ENCODE results near the gene MAPK6.

MAPK6 gene

DNA sequence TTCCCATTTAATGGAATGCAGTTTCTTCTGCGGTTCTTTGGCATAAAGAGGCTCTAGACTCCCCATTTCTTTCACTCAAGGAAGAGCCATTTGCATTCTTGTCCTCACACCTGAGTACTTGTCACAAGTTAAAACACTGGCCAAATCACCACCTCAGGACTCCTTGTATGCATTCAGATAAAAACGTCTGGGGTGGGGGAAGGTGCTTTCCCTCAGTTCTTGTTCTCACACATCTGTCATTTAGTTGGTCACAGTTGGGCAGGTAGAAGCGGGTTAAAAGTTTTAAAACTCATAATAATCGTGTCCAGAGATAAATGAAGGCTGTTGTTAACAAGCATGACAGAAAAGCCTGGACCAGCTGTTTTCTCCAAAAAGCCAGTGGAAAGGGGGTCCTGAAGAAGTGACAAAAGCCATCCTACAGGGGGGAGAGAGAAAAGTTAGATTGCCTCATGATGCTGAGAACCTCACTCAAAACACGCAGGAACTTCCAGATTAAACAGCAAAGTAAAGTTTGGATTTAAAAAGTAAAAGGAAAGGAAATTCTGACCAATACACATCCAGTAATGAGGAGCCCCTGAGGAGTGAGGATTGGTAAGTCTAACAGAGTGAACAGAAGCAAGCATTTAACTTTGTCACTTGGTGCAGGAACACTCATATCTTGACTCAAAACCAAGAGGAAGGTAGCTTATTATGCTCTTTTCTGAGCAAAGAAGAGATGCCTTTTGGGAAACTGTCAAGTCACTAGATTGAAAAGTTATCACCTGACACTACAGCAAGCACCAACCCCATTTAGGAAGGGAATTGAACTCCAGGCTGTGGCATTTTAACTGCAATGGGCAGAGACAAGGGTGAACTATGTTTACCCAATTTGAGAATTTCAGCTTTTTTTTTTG lies 90.8 kb downstream of the MAPK6 start:
- DNase-seq, result no peak

- no peak for DNase-seq
Observed at GRCh38 chr15:52111517-52112202, 92.6 kb downstream of the MAPK6 start.

DNA sequence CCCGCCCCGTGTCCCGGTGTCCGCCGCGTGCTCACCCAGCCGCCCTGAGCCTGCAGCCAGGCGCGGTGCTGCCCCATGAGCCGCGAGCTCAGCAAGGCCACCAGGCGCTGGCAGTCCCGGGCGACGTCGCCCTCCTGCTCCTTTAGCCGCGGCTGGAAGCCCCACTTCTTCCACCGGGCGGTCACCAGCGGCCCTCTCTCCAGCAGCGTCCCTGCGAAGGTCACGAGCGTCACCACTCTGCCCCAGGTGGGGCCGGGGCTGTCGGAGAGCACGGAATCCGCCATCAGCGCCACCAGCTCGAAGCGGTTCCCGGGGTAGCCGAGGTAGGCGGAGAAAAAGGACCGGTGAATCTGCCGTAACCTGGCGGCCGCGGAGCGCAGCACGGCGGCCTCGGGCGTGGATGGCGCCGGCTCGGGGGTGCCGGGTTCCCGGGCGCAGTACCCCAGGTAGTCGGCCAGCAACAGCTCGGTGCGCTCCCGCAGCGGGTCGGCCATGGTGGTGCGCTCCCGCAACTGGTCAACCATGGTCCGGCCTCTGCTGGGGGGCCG lies 93.3 kb downstream of the MAPK6 start:
- peak; percentile 52 for DNase-seq

- DNase-seq, result no peak
Observed at GRCh38 chr15:52113235-52113634, 94.2 kb downstream of the MAPK6 start.

DNA sequence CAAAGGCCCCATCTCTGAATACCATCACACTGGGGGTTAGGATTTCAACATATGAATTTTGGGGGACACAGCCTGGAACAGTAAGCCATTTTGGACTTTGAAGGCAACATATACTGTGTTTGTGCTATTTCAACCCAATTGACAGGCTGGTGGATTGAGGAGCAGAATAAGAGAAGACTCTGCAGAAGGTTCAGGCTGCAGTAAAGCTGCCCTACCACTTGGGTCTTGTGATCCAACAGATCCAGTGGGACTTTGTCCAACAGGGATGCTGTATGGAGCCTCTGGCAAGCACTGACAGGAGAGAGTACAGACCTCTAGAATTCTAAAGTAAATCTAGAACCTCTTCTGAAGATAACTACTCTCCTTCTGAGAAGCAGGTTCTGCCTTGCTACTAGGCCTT lies 94.7 kb downstream of the MAPK6 start:
- no peak for DNase-seq

DNA sequence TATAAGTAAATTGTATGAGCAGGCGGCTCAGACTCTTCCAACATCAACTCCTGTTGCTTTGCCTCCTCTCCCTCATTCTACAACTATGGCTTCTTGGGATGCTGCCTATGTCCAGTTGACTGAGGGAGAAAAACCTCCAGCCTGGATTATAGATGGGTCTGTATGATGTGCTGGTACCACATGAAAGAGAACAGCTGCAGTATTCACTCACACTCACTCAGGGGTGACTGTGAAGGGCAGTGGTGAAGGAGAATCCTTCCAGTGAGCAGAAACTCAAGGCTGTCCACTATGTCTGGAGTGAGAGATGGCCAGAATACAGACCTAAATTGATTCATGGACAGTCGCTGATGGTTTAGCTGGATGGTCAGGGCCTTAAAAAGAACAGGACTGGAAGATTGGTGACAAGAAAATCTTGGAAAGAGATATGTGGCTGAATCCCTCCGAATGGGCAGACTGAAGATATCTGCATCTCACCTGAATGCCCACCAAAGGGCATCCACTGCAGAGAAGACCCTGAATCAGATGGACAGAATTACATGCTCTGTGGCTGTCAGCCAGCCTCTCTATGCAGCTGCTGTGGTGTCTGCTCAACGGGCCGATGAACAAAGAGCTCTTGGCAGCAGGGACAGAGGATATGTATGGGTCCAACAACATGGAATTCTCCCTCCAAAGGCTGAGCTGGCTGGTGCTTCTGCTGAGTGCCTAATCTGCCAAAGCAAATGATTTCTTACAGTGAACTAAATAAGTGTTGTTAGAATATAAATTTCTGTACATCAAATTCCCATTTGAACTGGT lies 95.4 kb downstream of the MAPK6 start:
- DNase-seq, result no peak

DNA sequence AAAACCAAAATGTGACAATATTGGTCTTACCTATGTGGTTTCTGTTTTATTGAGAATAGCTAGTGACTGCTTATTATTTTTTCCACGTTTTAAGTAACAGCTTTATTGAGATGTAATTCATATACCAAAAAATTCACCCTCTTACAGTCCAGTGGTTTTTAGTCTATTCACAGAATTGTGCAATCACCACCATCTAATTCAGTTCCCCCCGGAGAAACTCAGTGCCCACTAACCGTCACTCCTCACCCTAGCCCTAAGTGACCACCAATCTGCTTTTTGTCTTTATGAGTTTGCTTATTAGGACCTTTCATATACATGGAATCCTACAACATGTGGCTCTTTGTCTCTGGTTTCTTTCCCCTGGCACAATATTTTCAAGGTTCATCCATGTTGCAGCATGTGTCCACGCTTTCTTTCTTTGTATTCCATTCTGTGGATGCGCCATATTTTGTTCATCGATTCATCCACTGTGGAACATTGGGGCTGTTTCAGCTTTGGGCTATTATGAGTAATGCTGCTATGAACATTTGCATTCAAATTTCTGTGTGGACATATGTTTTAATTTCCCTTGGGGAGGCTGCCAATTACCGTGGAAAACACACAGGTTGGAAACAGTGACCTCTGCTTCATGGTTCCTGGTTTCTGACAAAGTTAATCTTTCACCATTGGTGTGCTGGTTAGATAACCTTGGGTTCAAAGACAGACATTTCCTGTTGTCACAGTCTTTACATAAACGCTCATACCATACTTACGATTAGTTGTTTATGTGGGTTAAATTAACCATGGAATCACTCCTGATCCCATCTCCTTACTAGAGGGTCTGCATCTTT lies 96.8 kb downstream of the MAPK6 start:
- no peak for DNase-seq
